Pancreas (tissue), 10 donors: ENCODE data around the gene HIGD2B. TPM values are rescaled to one million over a fixed set of nuclear protein-coding genes. Genes with fewer than 3 reads are reported as not detected.
"Not testable (repeated sequence)": the region's sequence is repeated elsewhere in the genome, so short reads cannot be mapped to it uniquely, and the experiment has no call there.

Source experiments
- ATAC-seq, 4 donors: fragments of 200-7000 bp; cut with Tn5 transposase; one replicate each; pipeline versions ENCODE4 v1.8.0 to v1.9.1; 2020; ENCODE audit warnings: mild to moderate bottlenecking in 4 of 4, moderate library complexity in 4 of 4
- DNase-seq, 6 donors: peaks; one replicate each; pipeline ENCODE4 v3.0.0-alpha.2; 2020
- FAIRE-seq: peaks from 2 replicates; lab custom pipeline; 2012; peaks lifted over from hg19 to GRCh38; lab: Jason Lieb, UNC
- H3K27ac ChIP-seq, 4 donors: fragments of 200-600 bp; sonication (generic); 1 replicate in 3 of 4; 2 replicates in 1 of 4; pipeline versions ENCODE4 v1.5.0 to v1.8.0; 2020
- H3K27me3 ChIP-seq, 4 donors: fragments of 200-600 bp; one replicate each; pipeline ENCODE4 v1.8.0; 2021
- H3K36me3 ChIP-seq, 3 donors: fragments of 200-600 bp; sonication (generic) in 1 of 3; one replicate each; pipeline versions ENCODE4 v1.5.0 to v1.8.0; 2020 to 2021
- H3K4me1 ChIP-seq, 3 donors: fragments of 200-600 bp; one replicate each; pipeline ENCODE4 v1.8.0; 2021
- H3K4me3 ChIP-seq, 4 donors: fragments of 200-600 bp; sonication (generic) in 2 of 4; one replicate each; pipeline versions ENCODE4 v1.5.0 to v1.8.0; 2020 to 2021
- H3K9me3 ChIP-seq, 4 donors: fragments of 200-600 bp; one replicate each; pipeline ENCODE4 v1.8.0; 2021
- WGBS, 2 donors: extraction: QIAGEN DNeasy Blood & Tissue Kit; methylation state at CpG; one replicate each; pipeline ENCODE4 v1.1.7; 2013; 5-methylcytosine and 5-hydroxymethylcytosine counted together
- intact Hi-C, 3 donors: fragments of 100-400 bp; cut with DNase I; formaldehyde crosslinking; loops; one replicate each; pipeline versions ENCODE4 v1.11.1 to v1.14.2; 2022
- polyA plus RNA-seq, 2 donors: library from polyadenylated mRNA; stranded (reverse); fragments of 200-250 nt; gene quantifications; one replicate each; pipeline ENCODE4 v1.2.3, GENCODE V29; 2013
- total RNA-seq, 6 donors: library from RNA; stranded (reverse); fragmentation: NEBNext Ultra II Directional in 4 of 6; extraction: Animal tissue kit (Norgen Biotek cat#: 25700) in 4 of 6; gene quantifications; one replicate each; pipeline versions ENCODE4 v1.2.1 to v1.2.4, GENCODE V29; 2021 to 2023
- TF ChIP-seq, protein P1 (sequence below), 4 donors: fragments of 200-600 bp; sonication (generic) in 3 of 4; IDR thresholded peaks; one replicate each; pipeline versions ENCODE4 v1.5.0 to v1.8.0; 2021; ENCODE audit warnings: antibody characterized with exemption in 4 of 4
- donor health status: healthy with polysubstance abuse.
- donor health status: DM: no; HTN: no; CAD: no; lungs with moderate emphysema.
- donor health status: DM: no; HTN: no; CAD: no.
- donor health status: control.
- donor health status: control.
- donor health status: Bipolar disorder and iron deficiency.
- donor health status: DM: yes; HTN: yes; CAD: no.
- donor health status: DM: no; HTN: no; CAD: no.
- donor health status: DM: no; HTN: no; CAD: no.
- donor health status: DM: yes; HTN: yes; CAD: no.

Gene HIGD2B
- total and polyA plus RNA-seq, 8 donors: 0.12 TPM; not detected in 7

GRCh38 chr15:72732086-72732485 is 46.1 kb upstream of the HIGD2B start:
- no peaks in the 10 kb centered on the region for H3K27me3 ChIP-seq
- no peak for ATAC-seq
- intact Hi-C loops: no loop called here
- TF ChIP-seq, protein P1, sequence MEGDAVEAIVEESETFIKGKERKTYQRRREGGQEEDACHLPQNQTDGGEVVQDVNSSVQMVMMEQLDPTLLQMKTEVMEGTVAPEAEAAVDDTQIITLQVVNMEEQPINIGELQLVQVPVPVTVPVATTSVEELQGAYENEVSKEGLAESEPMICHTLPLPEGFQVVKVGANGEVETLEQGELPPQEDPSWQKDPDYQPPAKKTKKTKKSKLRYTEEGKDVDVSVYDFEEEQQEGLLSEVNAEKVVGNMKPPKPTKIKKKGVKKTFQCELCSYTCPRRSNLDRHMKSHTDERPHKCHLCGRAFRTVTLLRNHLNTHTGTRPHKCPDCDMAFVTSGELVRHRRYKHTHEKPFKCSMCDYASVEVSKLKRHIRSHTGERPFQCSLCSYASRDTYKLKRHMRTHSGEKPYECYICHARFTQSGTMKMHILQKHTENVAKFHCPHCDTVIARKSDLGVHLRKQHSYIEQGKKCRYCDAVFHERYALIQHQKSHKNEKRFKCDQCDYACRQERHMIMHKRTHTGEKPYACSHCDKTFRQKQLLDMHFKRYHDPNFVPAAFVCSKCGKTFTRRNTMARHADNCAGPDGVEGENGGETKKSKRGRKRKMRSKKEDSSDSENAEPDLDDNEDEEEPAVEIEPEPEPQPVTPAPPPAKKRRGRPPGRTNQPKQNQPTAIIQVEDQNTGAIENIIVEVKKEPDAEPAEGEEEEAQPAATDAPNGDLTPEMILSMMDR (IDR thresholded peaks at IDR 0.05): no peak
- no peak overlapping the region for H3K4me3 ChIP-seq
- no peak for DNase-seq
- no peaks in the 10 kb centered on the region for H3K4me1 ChIP-seq
- no peak overlapping the region for H3K27ac ChIP-seq
- peaks cover 4 to 24% (median 10%) of the 10 kb centered on the region in 3 donors for H3K36me3 ChIP-seq
- no peaks in the 10 kb centered on the region for H3K9me3 ChIP-seq
- FAIRE-seq: no peak

GRCh38 chr15:72728821-72729220 is 42.8 kb upstream of the HIGD2B start:
- 87 to 92% methylated on average over 1 of the region's 1 CpG for WGBS, 2 donors
- no peak for DNase-seq
- Histone ChIP-seq H3K4me3 (no peak overlapping the region), H3K27ac (no peak overlapping the region), H3K27me3 (no peaks in the 10 kb centered on the region), H3K36me3 (peaks cover 0 to 9% (median 4%) of the 10 kb centered on the region in 3 donors), H3K9me3 (no peaks in the 10 kb centered on the region), H3K4me1 (no peaks in the 10 kb centered on the region)
- intact Hi-C loops: no loop called here
- ATAC-seq: no peak
- TF ChIP-seq, protein P1 (IDR thresholded peaks at IDR 0.05): no peak
- no peak for FAIRE-seq

DNA sequence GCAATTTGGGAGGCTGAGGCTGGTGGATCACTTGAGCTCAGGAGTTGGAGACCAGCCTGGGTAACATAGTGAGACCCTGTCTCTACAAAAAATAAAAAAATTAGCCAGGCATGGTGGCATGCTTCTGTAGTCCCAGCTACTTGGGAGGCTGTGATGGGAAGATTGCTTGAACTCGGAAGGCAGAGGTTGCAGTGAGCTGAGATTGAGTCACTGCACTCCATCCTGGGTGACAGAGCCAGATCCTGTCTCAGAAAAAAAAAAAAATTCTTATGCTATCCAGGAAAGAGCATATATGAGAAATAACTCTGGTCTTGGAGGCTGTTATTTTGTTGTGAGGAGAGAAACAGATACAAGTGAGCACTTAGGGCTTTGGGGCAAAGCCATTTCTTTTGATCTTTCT is 42.3 kb upstream of the HIGD2B start:
- H3K4me3 ChIP-seq, H3K36me3 ChIP-seq, DNase-seq, intact Hi-C loops, FAIRE-seq, H3K4me1 ChIP-seq, H3K27me3 ChIP-seq, ATAC-seq, H3K9me3 ChIP-seq, H3K27ac ChIP-seq: not testable (repeated sequence)
- WGBS, 2 donors: 77 to 92% methylated on average over 1 of the region's 1 CpG

- intact Hi-C loops: no loop called here
- Histone ChIP-seq H3K4me3 (no peak overlapping the region), H3K4me1 (no peaks in the 10 kb centered on the region), H3K27me3 (no peaks in the 10 kb centered on the region), H3K9me3 (no peaks in the 10 kb centered on the region), H3K36me3 (peaks cover 0 to 9% (median 4%) of the 10 kb centered on the region in 3 donors), H3K27ac (no peak overlapping the region)
- no peak for FAIRE-seq
- no peak for ATAC-seq
- DNase-seq: no peak
- TF ChIP-seq, protein P1 (IDR thresholded peaks at IDR 0.05): no peak
Measured at GRCh38 chr15:72727154-72727553, 41.2 kb upstream of the HIGD2B start.

DNA sequence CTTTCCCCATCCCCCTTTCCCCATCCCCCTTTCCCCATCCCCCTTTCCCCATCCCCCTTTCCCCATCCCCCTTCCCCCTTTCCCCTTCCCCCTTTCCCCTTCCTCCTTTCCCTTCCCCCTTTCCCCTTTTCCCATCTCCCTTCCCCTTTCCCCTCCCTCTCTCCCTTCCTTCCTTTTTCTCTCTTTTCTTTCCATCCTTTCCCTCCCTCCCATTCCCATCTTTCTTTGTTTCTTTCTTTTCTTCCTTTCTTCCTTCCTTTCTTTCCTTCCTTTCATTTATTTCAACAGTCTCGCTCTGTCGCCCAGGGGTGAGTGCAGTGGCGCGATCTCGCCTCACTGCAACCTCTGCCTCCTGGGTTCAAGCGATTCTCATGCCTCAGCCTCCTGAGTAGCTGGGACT is 39.9 kb upstream of the HIGD2B start:
- H3K27me3 ChIP-seq, ATAC-seq, H3K4me1 ChIP-seq, intact Hi-C loops, H3K36me3 ChIP-seq, H3K27ac ChIP-seq, H3K4me3 ChIP-seq, DNase-seq, H3K9me3 ChIP-seq, FAIRE-seq: not testable (repeated sequence)
- 97 to 98% methylated on average over 6 of the region's 6 CpGs for whole genome bisulfite sequencing, 2 donors

- H3K4me3 ChIP-seq: no peak overlapping the region
- no peak for ATAC-seq
- peaks cover 0 to 5% (median 0%) of the 10 kb centered on the region in 3 donors for H3K36me3 ChIP-seq
- no peak overlapping the region for H3K27ac ChIP-seq
- no peaks in the 10 kb centered on the region for H3K27me3 ChIP-seq
- intact Hi-C loops: no loop called here
- TF ChIP-seq, protein P1 (IDR thresholded peaks at IDR 0.05): no peak
- no peak for DNase-seq
- H3K9me3 ChIP-seq: no peaks in the 10 kb centered on the region
- no peak for FAIRE-seq
- H3K4me1 ChIP-seq: no peaks in the 10 kb centered on the region
- WGBS, 2 donors: 87 to 95% methylated on average over 3 of the region's 3 CpGs
Measured at GRCh38 chr15:72725446-72725845, 39.5 kb upstream of the HIGD2B start.
